ENCODE measurements around the gene BMAL1. TPM values are rescaled to one million over a fixed set of nuclear protein-coding genes. Genes with fewer than 3 reads are reported as not detected.

BMAL1 gene
- total RNA-seq, 2 experiments from 2014 or later = 18.6 to 20.2 TPM

DNA sequence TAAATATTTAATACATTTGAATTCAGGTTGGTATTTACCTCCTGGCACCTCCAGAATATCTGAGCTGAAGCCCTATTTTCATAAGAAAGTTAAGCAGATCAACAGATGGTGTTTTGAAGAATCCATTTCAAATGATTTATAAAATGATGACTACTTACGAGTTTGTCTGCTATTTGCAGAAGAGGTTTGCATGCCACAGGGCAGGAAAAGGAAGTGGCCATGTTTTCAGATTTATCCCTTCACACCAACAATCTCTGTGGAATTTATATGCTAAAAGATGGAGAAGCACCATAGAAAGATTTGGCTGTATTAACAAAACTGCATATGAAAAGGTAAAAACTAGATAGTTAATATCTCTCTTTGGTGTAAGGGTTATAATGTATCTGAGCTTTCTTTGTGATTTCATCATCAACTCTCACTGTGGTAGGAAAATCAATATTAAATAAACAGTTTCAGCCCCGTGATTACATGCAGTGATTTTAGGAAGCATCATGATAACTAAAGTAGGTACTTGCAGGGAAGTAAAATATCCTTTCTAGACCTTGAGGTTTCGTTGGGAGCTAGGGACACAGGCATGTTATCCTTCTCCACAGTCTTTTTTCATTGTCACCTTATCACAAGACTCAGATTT lies 2.6 kb downstream of the BMAL1 start:
- H3K36me3 Mint-ChIP-seq (ENCODE audit: low read depth) = peaks cover 5% of the 10 kb centered on the region
- peaks cover 3% of the 10 kb centered on the region for H3K27me3 Mint-ChIP-seq
- DNase-seq = no peak
- ATAC-seq = no peak
- intact Hi-C loops (cut with DNase I, micrococcal nuclease) = no loop called here
- CTCF ChIA-PET = interaction anchor here (1.0 to 3.4 kb wide), 4 partner anchors 9 to 55 kb away, joined by 3 to 28 read pairs (median 4); no protein-coding TSS in a partner anchor
- no peak overlapping the region for H3K27ac Mint-ChIP-seq
- H3K9me3 Mint-ChIP-seq (ENCODE audit: low read depth) = no peaks in the 10 kb centered on the region
- H3K4me1 Mint-ChIP-seq = peaks cover 69% of the 10 kb centered on the region
- POLR2A ChIA-PET = no interaction called here
- peak overlapping the region; percentile 78 for H3K4me3 Mint-ChIP-seq

DNA sequence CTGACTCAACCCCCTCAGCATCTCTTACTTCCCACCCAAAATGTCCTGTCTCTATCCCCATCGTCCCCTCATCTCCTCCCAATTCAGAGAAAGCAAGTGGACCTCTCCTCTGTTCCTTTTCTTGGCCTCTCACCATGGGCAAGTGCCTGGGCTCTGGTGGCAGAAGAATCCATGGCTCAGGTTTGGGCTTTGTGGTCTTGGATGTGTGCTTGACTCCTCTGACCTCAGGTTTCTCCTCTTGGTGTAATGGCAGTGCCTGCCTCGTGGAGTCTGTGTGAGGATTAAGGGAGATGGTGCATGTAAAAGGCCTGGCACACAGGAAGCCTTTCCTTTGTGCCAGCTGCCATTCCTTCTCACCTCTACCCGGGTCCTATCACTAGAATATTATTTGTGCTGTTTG lies 3.2 kb downstream of the BMAL1 start:
- H3K9me3 Mint-ChIP-seq (ENCODE audit: low read depth) = no peaks in the 10 kb centered on the region
- ChIA-PET CTCF (interaction anchor here (3.4 kb wide), 1 partner anchor 54 kb away, joined by 28 read pairs; no protein-coding TSS in a partner anchor), POLR2A (no interaction called here)
- H3K4me1 Mint-ChIP-seq = peaks cover 73% of the 10 kb centered on the region
- ATAC-seq = no peak
- no peak for DNase-seq
- no peak overlapping the region for H3K27ac Mint-ChIP-seq
- peaks cover 5% of the 10 kb centered on the region for H3K36me3 Mint-ChIP-seq (ENCODE audit: low read depth)
- H3K27me3 Mint-ChIP-seq = peaks cover 3% of the 10 kb centered on the region
- H3K4me3 Mint-ChIP-seq = peak overlapping the region; percentile 3
- intact Hi-C loops (cut with DNase I, micrococcal nuclease) = no loop called here

DNA sequence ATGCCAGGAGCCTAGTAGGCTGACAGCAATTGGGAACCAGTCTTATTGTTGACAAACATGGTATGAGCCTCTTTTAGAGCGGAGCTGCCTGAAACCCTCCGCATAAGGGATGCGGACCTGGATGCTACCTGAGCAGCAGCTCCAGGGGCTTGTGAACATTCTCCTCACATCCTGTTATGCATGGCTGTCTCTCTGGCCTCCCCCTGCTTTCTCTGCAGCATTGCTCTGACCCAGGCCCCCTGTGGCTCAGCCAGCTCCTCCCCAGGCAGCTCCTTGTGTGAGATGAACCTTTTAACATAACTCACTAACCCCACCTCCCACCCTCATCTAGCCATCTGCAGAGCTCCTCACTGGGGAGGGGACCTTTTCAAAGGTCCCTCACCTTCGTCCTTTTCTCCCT lies 6.0 kb downstream of the BMAL1 start:
- H3K27ac Mint-ChIP-seq = no peak overlapping the region
- no peaks in the 10 kb centered on the region for H3K9me3 Mint-ChIP-seq (ENCODE audit: low read depth)
- no peaks in the 10 kb centered on the region for H3K27me3 Mint-ChIP-seq
- no peak overlapping the region for H3K4me3 Mint-ChIP-seq
- intact Hi-C loops (cut with DNase I, micrococcal nuclease) = no loop called here
- CTCF ChIA-PET = interaction anchor here (0.7 kb wide), 1 partner anchor 52 kb away, joined by 3 read pairs; no protein-coding TSS in a partner anchor
- peaks cover 89% of the 10 kb centered on the region for H3K4me1 Mint-ChIP-seq
- DNase-seq (no peak), ATAC-seq (no peak)
- POLR2A ChIA-PET = no interaction called here
- peaks cover 7% of the 10 kb centered on the region for H3K36me3 Mint-ChIP-seq (ENCODE audit: low read depth)

DNA sequence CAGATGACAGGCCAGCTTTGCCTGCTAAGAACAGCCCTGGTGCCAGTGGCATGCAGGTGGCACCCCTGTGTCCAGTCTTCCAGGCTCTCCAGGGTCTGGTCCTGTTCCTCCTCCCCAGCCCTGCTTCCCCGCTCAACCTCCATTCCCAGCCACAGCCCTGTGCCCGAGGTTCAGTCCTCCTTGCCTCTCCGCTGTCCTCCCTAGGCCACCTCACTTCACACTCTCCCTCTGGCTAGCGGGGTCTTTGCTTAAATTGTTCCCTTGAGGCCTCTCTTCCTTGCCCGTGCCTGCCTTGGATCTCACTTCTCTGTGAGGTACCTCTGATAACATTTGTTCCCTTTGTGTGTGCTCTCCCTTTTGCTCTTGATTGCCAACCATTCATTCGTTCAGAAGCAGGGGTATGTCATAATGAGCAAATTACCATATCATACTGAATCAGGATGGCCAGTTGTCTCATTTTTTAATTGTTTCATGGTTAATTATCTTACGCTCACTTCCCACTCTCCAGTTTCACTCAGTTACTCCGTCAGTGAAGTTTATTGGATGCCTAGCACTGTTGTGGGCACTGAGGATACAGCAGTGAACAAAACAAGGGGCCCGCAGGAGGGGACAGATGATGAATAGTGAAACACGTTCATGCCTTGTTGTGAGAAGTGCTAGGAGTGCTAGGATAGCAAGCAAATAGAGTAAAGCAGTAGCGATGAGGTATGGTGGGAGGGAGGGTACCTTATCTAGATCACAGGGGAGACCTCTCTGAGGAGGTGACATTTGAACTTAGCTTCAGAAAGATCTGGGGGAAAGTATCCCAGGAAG lies 7.4 kb downstream of the BMAL1 start:
- intact Hi-C loops (cut with DNase I, micrococcal nuclease) = loop anchor here in 1 of 2 experiments (5.0 kb wide), 1 partner anchor 78 kb away; no protein-coding TSS in a partner anchor
- Mint-ChIP-seq H3K27me3 (no peaks in the 10 kb centered on the region), H3K27ac (peak overlapping the region; percentile 71), H3K4me3 (no peak overlapping the region), H3K4me1 (peaks cover 91% of the 10 kb centered on the region), H3K9me3 (ENCODE audit: low read depth) (no peaks in the 10 kb centered on the region), H3K36me3 (ENCODE audit: low read depth) (peaks cover 7% of the 10 kb centered on the region)
- ChIA-PET POLR2A (interaction anchor here (0.6 kb wide), 2 partner anchors 69 to 92 kb away, joined by 3 to 4 read pairs; no protein-coding TSS in a partner anchor), CTCF (interaction anchor here (0.6 to 2.3 kb wide), 2 partner anchors 51 to 52 kb away, joined by 3 to 7 read pairs; no protein-coding TSS in a partner anchor)
- peak; percentile 57 for DNase-seq
- peak; percentile 45 for ATAC-seq

DNA sequence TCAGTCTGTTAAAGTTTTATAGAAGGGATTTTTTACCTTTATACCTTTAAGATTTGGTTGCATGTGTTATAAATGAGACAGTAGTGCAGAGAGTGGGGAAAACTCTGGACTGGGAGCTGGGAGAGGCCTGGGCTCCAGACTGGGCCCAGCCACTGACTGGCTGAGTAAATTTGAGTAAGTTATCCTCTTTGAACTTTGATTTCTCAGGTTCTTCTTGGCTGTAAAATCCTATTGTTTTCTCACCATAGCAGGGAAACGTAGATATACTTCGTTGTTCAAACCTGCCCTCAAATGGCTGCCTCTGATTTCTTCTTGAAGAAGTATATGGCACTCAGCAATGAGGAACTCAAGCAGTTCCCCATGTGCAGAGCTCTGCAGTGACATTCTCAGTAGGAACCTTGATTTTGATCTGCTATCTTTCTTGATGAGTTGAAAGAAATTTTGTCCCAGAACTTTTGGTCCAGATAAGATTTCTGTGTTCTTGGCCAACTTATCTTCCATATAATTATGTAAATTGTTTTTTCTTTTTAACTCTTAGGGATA lies 8.8 kb downstream of the BMAL1 start:
- peak overlapping the region; percentile 59 for H3K27ac Mint-ChIP-seq
- DNase-seq (no peak), ATAC-seq (no peak)
- ChIA-PET CTCF (interaction anchor here (0.6 to 2.3 kb wide), 9 partner anchors 7 to 59 kb away, joined by 3 to 7 read pairs (median 3); no protein-coding TSS in a partner anchor), POLR2A (interaction anchor here (1.0 to 1.6 kb wide), 4 partner anchors 8 to 1136 kb away, joined by 3 to 9 read pairs (median 4); no protein-coding TSS in a partner anchor)
- peaks cover 88% of the 10 kb centered on the region for H3K4me1 Mint-ChIP-seq
- H3K9me3 Mint-ChIP-seq (ENCODE audit: low read depth) = no peaks in the 10 kb centered on the region
- no peaks in the 10 kb centered on the region for H3K27me3 Mint-ChIP-seq
- H3K4me3 Mint-ChIP-seq = no peak overlapping the region
- intact Hi-C loops (cut with DNase I, micrococcal nuclease) = loop anchor here in 1 of 2 experiments (2.0 to 5.0 kb wide), 2 partner anchors 48 to 79 kb away; no protein-coding TSS in a partner anchor
- H3K36me3 Mint-ChIP-seq (ENCODE audit: low read depth) = peaks cover 7% of the 10 kb centered on the region

DNA sequence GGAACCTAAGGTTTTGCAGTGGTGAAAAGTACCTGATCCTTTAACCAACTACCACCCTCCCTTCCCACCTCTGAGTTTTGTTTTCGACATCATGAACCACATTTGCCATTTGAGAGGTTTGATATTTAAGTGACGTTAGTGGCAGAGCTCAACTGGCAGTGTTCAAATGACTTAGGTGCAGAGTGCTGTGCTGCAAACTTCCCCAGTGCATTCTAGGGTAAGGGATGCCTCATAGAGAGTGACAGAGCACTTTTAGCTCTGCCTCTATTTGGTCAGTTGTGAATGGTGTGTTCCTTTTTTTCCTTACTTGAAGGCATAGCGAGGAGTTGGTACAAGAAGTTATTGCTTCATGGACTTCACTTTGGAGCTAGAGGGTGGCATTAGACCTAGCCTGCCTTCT lies 9.4 kb downstream of the BMAL1 start:
- Mint-ChIP-seq H3K4me3 (no peak overlapping the region), H3K4me1 (peaks cover 83% of the 10 kb centered on the region), H3K27me3 (no peaks in the 10 kb centered on the region), H3K36me3 (ENCODE audit: low read depth) (peaks cover 4% of the 10 kb centered on the region), H3K27ac (peak overlapping the region; percentile 59), H3K9me3 (ENCODE audit: low read depth) (no peaks in the 10 kb centered on the region)
- CTCF ChIA-PET = interaction anchor here (0.6 to 2.3 kb wide), 9 partner anchors 8 to 58 kb away, joined by 3 to 7 read pairs (median 3); no protein-coding TSS in a partner anchor
- DNase-seq (peak; percentile 71), ATAC-seq (peak; percentile 91)
- intact Hi-C loops (cut with DNase I, micrococcal nuclease) = loop anchor here (1.0 to 5.0 kb wide), 4 partner anchors 9 to 80 kb away; partner anchors contain the start of gene BMAL1 (in 1 of the 2)
- POLR2A ChIA-PET = interaction anchor here (0.6 to 1.6 kb wide), 5 partner anchors 8 to 1136 kb away, joined by 3 to 9 read pairs (median 3); no protein-coding TSS in a partner anchor

DNA sequence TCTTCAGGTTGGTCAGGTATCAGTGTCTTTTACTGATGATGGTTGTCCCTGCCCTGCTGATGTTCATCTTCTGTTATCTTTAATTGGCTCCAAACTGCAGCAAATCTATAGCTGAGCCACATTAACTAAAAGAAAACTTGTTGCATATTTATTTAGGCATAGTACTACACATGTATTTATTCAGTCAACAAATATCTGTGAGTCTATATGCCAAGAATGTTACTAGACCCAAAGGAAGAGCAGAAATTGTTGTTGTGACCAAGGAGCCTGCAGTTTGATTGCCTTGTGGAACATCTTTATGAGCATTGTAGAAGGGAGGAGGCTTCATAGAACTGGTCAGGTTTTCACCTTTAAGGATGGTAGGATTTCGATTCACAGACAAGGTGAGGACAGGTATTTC lies 10.1 kb downstream of the BMAL1 start:
- ChIA-PET CTCF (interaction anchor here (0.6 to 1.9 kb wide), 5 partner anchors 12 to 980 kb away, joined by 3 to 6 read pairs (median 4); no protein-coding TSS in a partner anchor), POLR2A (interaction anchor here (1.2 to 1.6 kb wide), 3 partner anchors 9 to 1137 kb away, joined by 3 to 9 read pairs (median 4); no protein-coding TSS in a partner anchor)
- Mint-ChIP-seq H3K36me3 (ENCODE audit: low read depth) (peaks cover 4% of the 10 kb centered on the region), H3K4me3 (no peak overlapping the region), H3K27me3 (no peaks in the 10 kb centered on the region), H3K9me3 (ENCODE audit: low read depth) (no peaks in the 10 kb centered on the region), H3K4me1 (peaks cover 79% of the 10 kb centered on the region), H3K27ac (peak overlapping the region; percentile 42)
- no peak for DNase-seq
- intact Hi-C loops (cut with DNase I, micrococcal nuclease) = loop anchor here (1.0 to 5.0 kb wide), 4 partner anchors 9 to 80 kb away; partner anchors contain the start of gene BMAL1 (in 1 of the 2)
- no peak for ATAC-seq

DNA sequence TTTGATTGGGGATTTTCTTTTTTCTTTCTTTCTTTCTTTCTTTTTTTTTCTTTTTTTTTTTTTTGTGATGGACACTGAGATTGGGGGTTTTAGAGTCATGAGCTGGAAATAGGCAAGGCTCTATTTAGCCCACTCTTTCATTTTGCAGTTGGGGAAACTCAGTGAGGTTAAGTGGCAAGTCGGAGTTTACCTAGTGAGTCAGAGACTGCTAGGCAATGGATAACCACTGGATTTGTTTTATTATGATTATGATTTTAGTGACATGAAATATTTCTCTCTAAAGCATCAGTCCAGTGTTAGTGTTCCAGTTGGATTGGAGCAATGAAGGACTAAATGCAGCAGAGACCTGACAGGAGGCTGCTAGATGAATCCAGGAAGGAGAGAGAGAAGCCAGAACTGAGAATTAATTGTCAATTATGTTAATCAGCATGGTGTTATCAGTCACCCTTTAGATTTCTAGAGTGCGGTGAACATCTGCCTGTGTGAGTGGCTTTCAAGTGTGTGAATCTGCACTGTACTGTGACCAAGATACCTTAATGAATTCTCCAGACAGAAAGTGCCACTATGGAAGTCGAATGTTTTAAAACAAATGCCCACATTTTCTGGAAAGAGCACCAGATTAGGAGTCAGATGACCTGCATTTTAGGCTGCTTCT lies 10.9 kb downstream of the BMAL1 start:
- intact Hi-C loops (cut with DNase I, micrococcal nuclease) = loop anchor here in 1 of 2 experiments (5.0 kb wide), 1 partner anchor 81 kb away; no protein-coding TSS in a partner anchor
- H3K9me3 Mint-ChIP-seq (ENCODE audit: low read depth) = no peaks in the 10 kb centered on the region
- no peaks in the 10 kb centered on the region for H3K27me3 Mint-ChIP-seq
- H3K4me3 Mint-ChIP-seq = no peak overlapping the region
- H3K27ac Mint-ChIP-seq = peak overlapping the region; percentile 83
- ChIA-PET CTCF (interaction anchor here (0.6 to 1.9 kb wide), 2 partner anchors 44 to 981 kb away, joined by 3 to 4 read pairs; no protein-coding TSS in a partner anchor), POLR2A (no interaction called here)
- H3K4me1 Mint-ChIP-seq = peaks cover 79% of the 10 kb centered on the region
- ATAC-seq = peak; percentile 30
- DNase-seq = no peak
- peaks cover 4% of the 10 kb centered on the region for H3K36me3 Mint-ChIP-seq (ENCODE audit: low read depth)

DNA sequence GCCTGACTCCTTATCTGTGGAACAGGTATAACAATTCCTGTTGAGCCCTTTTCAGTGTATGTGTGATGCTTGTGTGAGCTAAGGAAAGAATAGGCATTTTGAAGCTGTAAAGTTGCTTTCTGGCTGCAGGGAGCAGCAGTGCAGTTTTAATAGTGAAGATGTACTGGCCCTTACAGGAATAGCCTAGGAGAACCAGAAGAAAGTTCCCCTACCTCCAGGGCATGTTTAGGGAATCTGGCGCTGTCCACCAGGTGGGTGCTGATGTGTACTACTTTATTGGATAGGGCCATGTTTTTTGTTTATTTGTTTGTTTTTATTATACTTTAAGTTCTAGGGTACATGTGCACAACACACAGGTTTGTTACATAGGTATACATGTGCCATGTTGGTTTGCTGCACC lies 11.5 kb downstream of the BMAL1 start:
- ChIA-PET POLR2A (no interaction called here), CTCF (no interaction called here)

DNA sequence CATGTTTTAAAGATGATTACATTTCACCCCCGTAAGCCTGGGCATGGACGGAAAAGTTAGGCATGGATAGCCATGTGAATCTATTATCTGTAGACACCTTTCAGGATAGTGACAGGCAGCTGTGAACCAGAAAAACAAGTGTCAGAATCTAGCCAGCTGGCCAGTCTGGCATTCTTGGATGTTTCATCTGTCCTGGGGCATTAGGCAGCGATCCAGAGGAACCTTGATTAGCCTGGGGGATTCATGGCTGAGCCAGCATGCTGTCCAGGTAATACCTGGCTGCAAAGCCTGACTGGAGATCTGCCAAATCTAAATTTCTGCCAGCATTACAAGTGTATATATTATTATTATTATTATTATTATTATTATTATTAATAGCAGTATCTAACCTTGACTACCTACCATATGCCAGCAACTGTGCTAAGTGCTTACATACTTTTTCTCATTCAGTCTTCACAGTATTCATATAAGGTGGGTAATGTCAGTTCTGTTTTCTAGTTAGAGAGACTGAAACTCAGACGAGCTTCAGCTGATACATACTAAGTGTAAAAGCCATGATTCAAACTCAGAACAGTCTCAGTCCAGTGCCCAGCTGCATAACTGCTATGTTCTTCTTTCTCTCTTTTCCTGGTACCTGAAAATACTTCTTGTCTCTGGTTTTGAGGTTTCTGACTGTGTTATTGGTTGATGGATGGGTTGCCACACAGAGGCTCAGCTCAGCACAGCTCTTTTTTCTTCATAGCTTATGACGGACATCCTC lies 12.8 kb downstream of the BMAL1 start:
- ChIA-PET POLR2A (no interaction called here), CTCF (interaction anchor here (0.6 to 2.0 kb wide), 6 partner anchors 11 to 408 kb away, joined by 3 to 8 read pairs (median 4); no protein-coding TSS in a partner anchor)
- Mint-ChIP-seq H3K36me3 (ENCODE audit: low read depth) (peaks cover 3% of the 10 kb centered on the region), H3K9me3 (ENCODE audit: low read depth) (no peaks in the 10 kb centered on the region), H3K27me3 (no peaks in the 10 kb centered on the region), H3K4me3 (no peak overlapping the region), H3K27ac (no peak overlapping the region), H3K4me1 (peaks cover 81% of the 10 kb centered on the region)
- ATAC-seq (no peak), DNase-seq (no peak)
- intact Hi-C loops (cut with DNase I, micrococcal nuclease) = no loop called here

More for the DNA sequence above, 11.5 kb downstream of the BMAL1 start:
- DNase-seq (no peak), ATAC-seq (no peak)
- Mint-ChIP-seq H3K27ac (no peak overlapping the region), H3K4me3 (no peak overlapping the region), H3K36me3 (ENCODE audit: low read depth) (peaks cover 4% of the 10 kb centered on the region), H3K4me1 (peaks cover 80% of the 10 kb centered on the region), H3K9me3 (ENCODE audit: low read depth) (no peaks in the 10 kb centered on the region), H3K27me3 (no peaks in the 10 kb centered on the region)
- intact Hi-C loops (cut with DNase I, micrococcal nuclease) = loop anchor here in 1 of 2 experiments (5.0 kb wide), 1 partner anchor 82 kb away; no protein-coding TSS in a partner anchor

All from activated CD4-positive, alpha-beta T cell treated with anti-CD3 and anti-CD28 coated beads for 36 hours (primary cell).